Osteoblast (primary cell): ENCODE data around the gene OR5B17. TPM values are rescaled to one million over a fixed set of nuclear protein-coding genes. Genes with fewer than 3 reads are reported as not detected.

Experiments used
- DNase-seq: peaks from one replicate; pipeline ENCODE4 v3.0.0; 2011; ENCODE audit warnings: low spot score, mixed read lengths; ENCODE audit not compliant: insufficient read length; ENCODE audit errors: missing footprints
- H2AFZ ChIP-seq: 2 replicates; pipeline ENCODE4 v1.6.0; 2011; ENCODE audit warnings: mild to moderate bottlenecking, low read length
- H3K27ac ChIP-seq: 2 replicates; pipeline ENCODE4 v1.5.1; 2011; ENCODE audit warnings: mild to moderate bottlenecking, low read depth, low read length, moderate library complexity
- H3K27me3 ChIP-seq: 2 replicates; pipeline ENCODE4 v1.6.0; 2012; ENCODE audit warnings: mild to moderate bottlenecking, control low read depth, inconsistent platforms, low read length, moderate library complexity; ENCODE audit not compliant: insufficient read depth
- H3K36me3 ChIP-seq: 2 replicates; pipeline ENCODE4 v1.5.1; 2011; ENCODE audit warnings: mild to moderate bottlenecking, low read length, control low read depth, moderate library complexity; ENCODE audit not compliant: insufficient read depth
- H3K4me1 ChIP-seq: 2 replicates; pipeline ENCODE4 v1.5.1; 2011; ENCODE audit warnings: mild to moderate bottlenecking, low read length, control low read depth, moderate library complexity; ENCODE audit not compliant: insufficient read depth
- H3K4me2 ChIP-seq: 2 replicates; pipeline ENCODE4 v1.6.0; 2011; ENCODE audit warnings: mild to moderate bottlenecking, low read length; ENCODE audit not compliant: insufficient read depth
- H3K4me3 ChIP-seq: fragments of 200-600 bp; sonication (generic); 3 replicates; pipeline ENCODE4 v1.5.1; 2012; ENCODE audit warnings: mild to moderate bottlenecking, low read length, inconsistent platforms; ENCODE audit not compliant: insufficient read depth
- H3K79me2 ChIP-seq: 2 replicates; pipeline ENCODE4 v1.6.0; 2012; ENCODE audit warnings: mild to moderate bottlenecking, low read length, control low read depth, inconsistent platforms; ENCODE audit not compliant: insufficient read depth
- H3K9me3 ChIP-seq: 2 replicates; pipeline ENCODE4 v1.5.1; 2011; ENCODE audit warnings: low read depth, low read length, control low read depth
- H4K20me1 ChIP-seq: 2 replicates; pipeline ENCODE4 v1.6.0; 2012; ENCODE audit warnings: mild to moderate bottlenecking, low read length, control low read depth; ENCODE audit not compliant: insufficient read depth
- CTCF ChIP-seq: IDR thresholded peaks from 2 replicates; pipeline ENCODE4 v1.5.1; 2011; ENCODE audit warnings: mild to moderate bottlenecking, low read depth, low read length, moderate library complexity; ENCODE audit errors: extremely low read depth
- total RNA-seq: library from RNA; depleted of rRNA; stranded (reverse); fragments of >200 nt; gene quantifications from 2 replicates; pipeline ENCODE4 v1.2.3, GENCODE V29; 2012

The OR5B17 gene
- total RNA-seq, 1 donor, result not detected

- peak overlapping the region; percentile 33 for H3K27ac ChIP-seq
- no peak overlapping the region for H2AFZ ChIP-seq
- no peaks in the 10 kb centered on the region for H4K20me1 ChIP-seq
- no peaks in the 10 kb centered on the region for H3K27me3 ChIP-seq
- no peaks in the 10 kb centered on the region for H3K36me3 ChIP-seq
- DNase-seq, result peak; percentile 81
- H3K4me1 ChIP-seq, result peaks cover 35% of the 10 kb centered on the region
- H3K9me3 ChIP-seq, result no peaks in the 10 kb centered on the region
- no peak overlapping the region for H3K4me3 ChIP-seq
- H3K79me2 ChIP-seq, result no peaks in the 10 kb centered on the region
- TF ChIP-seq CTCF, result no peak
- H3K4me2 ChIP-seq, result peak overlapping the region; percentile 32
These were observed 35.3 kb upstream of the OR5B17 start for GRCh38 chr11:58394195-58394594.

GRCh38 chr11:58392746-58393145 lies 33.9 kb upstream of the OR5B17 start:
- H2AFZ ChIP-seq, result no peak overlapping the region
- H3K79me2 ChIP-seq, result no peaks in the 10 kb centered on the region
- peaks cover 35% of the 10 kb centered on the region for H3K4me1 ChIP-seq
- H3K27ac ChIP-seq, result peak overlapping the region; percentile 55
- no peaks in the 10 kb centered on the region for H3K9me3 ChIP-seq
- H3K4me2 ChIP-seq, result peak overlapping the region; percentile 8
- H3K36me3 ChIP-seq, result no peaks in the 10 kb centered on the region
- no peak overlapping the region for H3K4me3 ChIP-seq
- TF ChIP-seq CTCF, result no peak
- H4K20me1 ChIP-seq, result no peaks in the 10 kb centered on the region
- DNase-seq, result peak; percentile 13
- H3K27me3 ChIP-seq, result no peaks in the 10 kb centered on the region

- DNase-seq, result peak; percentile 71
- no peak for TF ChIP-seq CTCF
- Histone ChIP-seq H3K4me3 (no peak overlapping the region), H3K4me2 (no peak overlapping the region), H3K79me2 (no peaks in the 10 kb centered on the region), H2AFZ (peak overlapping the region; percentile 48), H3K27ac (no peak overlapping the region), H4K20me1 (no peaks in the 10 kb centered on the region), H3K36me3 (no peaks in the 10 kb centered on the region), H3K27me3 (no peaks in the 10 kb centered on the region), H3K9me3 (no peaks in the 10 kb centered on the region), H3K4me1 (peaks cover 35% of the 10 kb centered on the region)
These were observed 33.0 kb upstream of the OR5B17 start for GRCh38 chr11:58391879-58392278.

- Histone ChIP-seq H3K4me2 (no peak overlapping the region), H3K27ac (no peak overlapping the region), H3K9me3 (no peaks in the 10 kb centered on the region), H3K27me3 (no peaks in the 10 kb centered on the region), H3K36me3 (no peaks in the 10 kb centered on the region), H4K20me1 (no peaks in the 10 kb centered on the region), H3K79me2 (no peaks in the 10 kb centered on the region), H3K4me3 (no peak overlapping the region), H3K4me1 (peaks cover 32% of the 10 kb centered on the region), H2AFZ (no peak overlapping the region)
- no peak for TF ChIP-seq CTCF
- DNase-seq, result no peak
These were observed 31.7 kb upstream of the OR5B17 start for GRCh38 chr11:58390551-58391063.
